ENCODE measurements around the gene NPAP1.
"Not testable (repeated sequence)": the region's sequence is repeated elsewhere in the genome, so short reads cannot be mapped to it uniquely, and the experiment has no call there.

Gene NPAP1

GRCh38 chr15:24675332-24676144 is at the start of gene NPAP1:
Gene NPAP1, plus strand, starts transcription at chr15:24675775. Its CDS starts 93 bp downstream, at chr15:24675868.
- DNase-seq (ENCODE audit: low read depth in 2 of 3, low spot score in 2 of 3) = no peak

DNA sequence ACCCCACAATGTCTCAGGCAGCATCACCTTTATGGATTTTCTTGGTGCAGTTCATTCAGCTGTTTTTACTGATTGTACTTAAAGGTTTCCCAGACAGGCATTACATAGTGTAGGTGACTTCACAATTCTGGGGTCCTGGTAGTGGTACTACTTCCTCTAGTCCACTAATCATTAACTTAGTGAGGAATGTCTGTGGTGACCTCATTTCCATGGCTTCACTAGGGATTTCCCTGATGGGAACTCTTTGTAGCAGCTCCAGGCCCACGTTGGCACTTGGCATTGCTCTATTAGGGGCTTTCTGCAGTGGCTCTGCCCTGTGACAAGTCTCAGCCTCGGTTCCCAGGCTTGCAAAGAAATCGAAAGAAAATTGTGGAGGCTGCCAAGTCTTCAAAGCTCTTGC is 48.1 kb upstream of the NPAP1 start:
- DNase-seq (ENCODE audit: low read depth in 2 of 3, low spot score in 2 of 3) = no peak

DNA sequence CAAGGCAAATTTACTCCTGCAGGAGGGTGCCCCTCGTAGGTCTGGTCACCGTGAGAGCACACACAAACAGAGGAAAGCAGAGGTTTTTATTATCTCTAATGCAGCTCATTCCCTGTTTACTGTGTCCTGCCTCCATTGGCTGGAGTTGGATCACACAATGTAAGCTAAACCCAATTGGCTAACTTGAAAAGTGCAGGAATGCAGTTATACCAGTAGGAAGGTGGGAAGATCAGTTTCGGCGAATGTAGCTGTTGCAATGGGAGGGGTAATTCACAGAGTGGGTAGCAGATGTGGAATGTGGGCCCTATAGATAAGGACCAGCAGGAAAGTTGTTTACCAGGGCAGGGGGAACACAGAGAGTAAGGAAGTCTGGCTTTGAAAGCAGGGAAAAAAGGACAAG is 42.5 kb upstream of the NPAP1 start:
- no peak for DNase-seq (ENCODE audit: low read depth in 2 of 3, low spot score in 2 of 3)

DNA sequence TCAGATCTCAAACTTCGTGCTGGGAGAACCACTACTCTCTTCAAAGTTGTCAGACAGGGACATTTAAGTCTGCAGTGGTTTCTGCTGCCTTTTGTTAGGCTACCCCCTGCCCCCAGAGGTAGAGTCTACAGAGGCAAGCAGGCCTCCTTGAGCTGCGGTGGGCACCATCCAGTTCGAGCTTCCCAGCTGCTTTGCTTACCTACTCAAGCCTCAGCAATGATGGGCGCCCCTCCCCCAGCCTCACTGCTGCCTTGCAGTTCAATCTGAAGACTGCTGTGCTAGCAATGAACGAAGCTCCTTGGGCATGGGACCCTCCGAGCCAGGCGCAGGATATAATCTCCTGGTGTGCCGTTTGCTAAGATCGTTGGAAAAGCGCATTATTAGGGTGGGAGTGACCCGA is 36.2 kb upstream of the NPAP1 start:
- DNase-seq (ENCODE audit: low read depth in 2 of 3, low spot score in 2 of 3) = not testable (repeated sequence)

GRCh38 chr15:24645627-24646026 is 29.9 kb upstream of the NPAP1 start:
- DNase-seq (ENCODE audit: low read depth in 2 of 3, low spot score in 2 of 3) = no peak

- no peak for DNase-seq (ENCODE audit: low read depth in 2 of 3, low spot score in 2 of 3)
Measured at GRCh38 chr15:24659622-24660021, 16.0 kb upstream of the NPAP1 start.

DNA sequence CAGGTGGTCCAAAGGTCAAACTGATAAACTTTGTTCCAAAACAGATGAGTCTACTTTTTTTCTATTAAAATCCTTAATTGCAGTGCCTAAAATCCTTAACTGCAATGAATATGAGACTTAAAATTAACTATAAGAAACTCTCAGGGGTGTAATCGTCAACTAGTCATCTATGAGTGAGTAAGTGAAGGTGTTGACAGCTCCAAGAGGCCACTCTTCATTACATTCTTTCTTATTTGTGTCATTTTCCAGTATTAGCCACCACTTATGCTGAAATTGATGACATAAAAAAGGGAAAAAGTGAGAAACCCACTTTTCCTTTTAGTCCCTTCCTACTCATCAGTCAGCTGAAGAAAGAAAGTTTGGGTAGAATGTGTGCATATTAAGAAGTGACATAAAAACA is 12.6 kb upstream of the NPAP1 start:
- DNase-seq (ENCODE audit: low read depth in 2 of 3, low spot score in 2 of 3) = no peak

DNA sequence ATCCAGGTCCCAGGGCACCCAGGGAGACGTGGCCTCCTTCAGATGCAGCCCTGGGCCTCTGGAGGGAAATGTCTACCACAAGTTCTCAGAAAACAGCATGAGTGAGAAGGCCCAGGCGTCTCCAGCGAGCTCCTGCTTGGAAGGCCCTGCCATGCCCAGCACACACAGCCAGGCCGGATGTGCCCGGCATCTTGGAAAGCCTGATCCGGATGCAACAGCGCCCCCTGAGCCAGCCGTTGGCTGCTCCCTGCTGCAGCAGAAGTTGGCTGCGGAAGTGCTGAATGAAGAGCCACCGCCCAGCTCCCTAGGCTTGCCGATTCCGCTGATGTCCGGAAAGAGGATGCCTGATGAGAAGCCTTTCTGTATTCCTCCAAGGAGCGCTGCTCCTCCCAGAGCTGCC is 856 bp downstream of the NPAP1 start:
- no peak for DNase-seq (ENCODE audit: low read depth in 2 of 3, low spot score in 2 of 3)

GRCh38 chr15:24678485-24678884 is 2.9 kb downstream of the NPAP1 start:
- DNase-seq (ENCODE audit: low read depth in 2 of 3, low spot score in 2 of 3) = no peak

- DNase-seq (ENCODE audit: low read depth in 2 of 3, low spot score in 2 of 3) = no peak
Measured at GRCh38 chr15:24682002-24682401, 6.4 kb downstream of the NPAP1 start.

DNA sequence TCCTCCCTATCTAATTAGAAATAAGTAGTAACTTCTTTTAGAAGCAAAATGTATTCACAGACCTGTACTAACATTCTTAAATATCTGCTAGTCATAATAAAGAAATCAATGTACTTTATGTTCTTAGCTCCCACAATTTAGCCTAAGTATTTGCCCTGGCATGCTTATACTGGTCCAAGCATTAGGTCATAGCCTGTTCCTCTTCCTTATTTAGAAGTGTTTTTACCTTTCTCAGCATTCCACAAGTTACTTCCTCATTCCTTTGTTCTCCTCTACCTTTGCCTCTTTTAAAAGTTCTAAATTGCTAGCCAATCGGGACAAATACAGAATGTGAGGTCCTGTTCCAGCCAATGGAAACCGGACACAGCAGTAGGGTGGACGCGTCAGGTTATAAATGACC is 7.3 kb downstream of the NPAP1 start:
- not testable (repeated sequence) for DNase-seq (ENCODE audit: low read depth in 2 of 3, low spot score in 2 of 3)

DNA sequence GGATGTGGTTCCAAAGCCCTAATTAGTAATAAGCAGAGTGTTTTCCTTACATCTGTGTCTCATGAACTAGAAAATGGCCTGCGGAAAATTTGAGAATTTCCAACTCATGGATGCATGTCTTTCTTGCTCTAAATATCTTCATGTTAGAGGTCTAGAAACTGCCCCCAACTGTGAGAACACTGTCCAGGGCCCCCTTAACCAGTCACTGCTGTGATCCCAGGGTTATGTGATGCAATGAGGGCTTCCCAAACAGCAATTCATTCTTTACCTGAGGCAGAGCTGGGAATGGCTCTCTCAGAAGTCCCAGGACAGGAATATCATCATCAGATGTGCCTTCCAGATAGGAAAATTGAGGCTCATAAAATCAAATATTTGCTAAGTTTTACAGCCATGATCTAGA is 8.2 kb downstream of the NPAP1 start:
- no peak for DNase-seq (ENCODE audit: low read depth in 2 of 3, low spot score in 2 of 3)

DNA sequence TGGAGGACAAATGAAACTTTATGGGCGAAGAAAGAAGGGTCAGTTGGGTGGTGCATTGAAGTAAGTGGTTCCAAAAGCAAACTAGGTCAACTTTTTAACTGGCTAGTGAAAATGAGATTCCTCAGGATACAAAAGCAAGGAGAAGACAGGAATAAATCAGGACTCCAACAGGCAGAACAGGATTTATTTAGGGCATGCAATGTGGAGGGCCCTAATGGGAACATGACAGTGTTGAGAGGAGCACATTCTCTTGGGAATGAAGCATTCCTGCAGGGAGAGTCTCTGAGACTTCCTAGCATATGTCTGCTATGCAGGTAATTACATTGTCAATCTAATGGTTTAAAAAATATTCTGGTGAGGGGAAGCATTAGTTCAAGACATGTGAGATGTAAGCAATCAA is 8.7 kb downstream of the NPAP1 start:
- no peak for DNase-seq (ENCODE audit: low read depth in 2 of 3, low spot score in 2 of 3)

- no peak for DNase-seq (ENCODE audit: low read depth in 2 of 3, low spot score in 2 of 3)
Measured at GRCh38 chr15:24696201-24696600, 20.6 kb downstream of the NPAP1 start.

DNA sequence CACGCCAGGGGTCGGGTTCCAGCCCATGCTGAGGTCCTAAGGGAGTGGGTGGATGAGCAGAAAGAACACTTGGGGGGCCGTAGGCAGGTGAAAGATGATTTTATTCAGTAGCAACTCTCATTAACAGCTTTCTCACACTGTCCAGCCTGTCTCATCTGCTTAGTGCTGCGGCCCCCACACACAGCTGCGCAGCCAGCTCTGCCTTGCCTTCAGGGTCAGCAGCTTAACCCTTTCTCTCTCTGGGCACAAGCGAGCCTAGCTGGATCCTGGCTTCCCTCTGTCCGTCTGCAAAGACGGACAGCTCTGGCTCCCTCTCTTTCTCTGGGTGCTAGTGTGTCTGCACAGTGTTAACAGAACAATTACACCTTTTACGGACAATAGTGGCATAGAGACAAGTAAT is 21.3 kb downstream of the NPAP1 start:
- no peak for DNase-seq (ENCODE audit: low read depth in 2 of 3, low spot score in 2 of 3)

DNA sequence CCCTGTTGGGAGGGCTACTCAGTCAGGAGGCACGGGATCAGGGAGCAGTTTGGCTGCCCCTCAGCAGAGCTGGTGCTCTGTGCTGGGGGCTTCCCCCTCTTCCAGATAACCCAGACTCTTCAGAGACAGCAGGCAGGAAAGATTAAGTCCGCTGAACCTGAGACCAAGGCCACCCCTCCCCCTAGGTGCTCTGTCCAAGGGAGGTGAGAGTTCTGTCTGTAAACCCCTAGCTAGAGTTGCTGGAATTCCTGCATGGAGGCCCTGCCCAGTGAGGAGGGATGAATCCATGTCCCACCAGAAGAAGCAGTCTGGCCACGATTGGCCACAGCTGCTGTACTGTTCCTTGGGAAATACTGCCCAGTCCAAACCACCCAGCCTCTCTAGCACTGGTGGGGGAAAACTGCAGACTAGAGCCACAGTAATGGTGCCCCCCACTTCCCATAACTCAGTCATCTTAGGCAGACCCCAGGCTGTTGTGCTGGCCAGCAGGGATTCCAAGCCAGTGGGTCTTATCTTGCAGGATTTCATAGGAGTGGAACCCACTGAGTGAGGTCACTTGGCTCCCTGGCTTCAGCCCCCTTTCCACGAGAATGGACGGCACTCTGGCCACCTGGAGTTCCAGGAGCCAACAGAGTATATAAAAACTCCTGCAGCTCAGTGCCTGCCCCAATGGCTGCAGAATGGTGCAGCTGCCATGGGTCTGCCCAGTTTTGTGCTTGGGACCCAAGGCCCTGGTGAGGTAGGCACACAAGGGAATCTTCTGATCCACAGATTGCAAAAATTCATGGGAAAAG is 42.9 kb downstream of the NPAP1 start:
- no peak for DNase-seq (ENCODE audit: low read depth in 2 of 3, low spot score in 2 of 3)

GRCh38 chr15:24729760-24730159 is 54.2 kb downstream of the NPAP1 start:
- DNase-seq (ENCODE audit: low read depth in 2 of 3, low spot score in 2 of 3) = no peak
